SK-N-SH (cell line): ENCODE measurements around the gene ADAMTS2. TPM values are rescaled to one million over a fixed set of nuclear protein-coding genes. Genes with fewer than 3 reads are reported as not detected.

Experiments used
- CTCF ChIA-PET: fragments of 300-600, 350-600 bp; formaldehyde crosslinking; extraction: SDS; loops from one replicate; lab custom pipeline; 2021; lab: Yijun Ruan, JAX
- POLR2A ChIA-PET: fragments of 350-600 bp; sonication (Branson Sonifier 250); formaldehyde crosslinking; extraction: SDS; loops from one replicate; lab custom pipeline; 2020; ENCODE audit warnings: antibody characterized with exemption, inconsistent platforms; lab: Yijun Ruan, JAX
- DNase-seq: peaks from one replicate; pipeline ENCODE4 v3.0.0; 2012
- H2AFZ ChIP-seq: fragments of 200-600 bp; sonication (generic); 2 replicates; pipeline ENCODE4 v1.8.1; 2016; ENCODE audit warnings: antibody characterized with exemption, mild to moderate bottlenecking, low read depth
- H3F3A ChIP-seq: fragments of 200-600 bp; sonication (generic); replicated peaks from 2 replicates; pipeline ENCODE3; 2016; ENCODE audit warnings: antibody characterized with exemption, mild to moderate bottlenecking; ENCODE audit not compliant: insufficient read depth
- H3K27ac ChIP-seq, 2 experiments: fragments of 200-500 bp in 1 of 2; fragments of 200-600 bp in 1 of 2; sonication (Bioruptor generic) in 1 of 2; sonication (generic), shearing (Covaris generic) in 1 of 2; 2 replicates each; pipeline versions ENCODE4 v1.5.1 to v1.6.1; 2014 to 2016; ENCODE audit warnings: low read depth in 2 of 2, inconsistent platforms in 1 of 2, low read length in 1 of 2, mild to moderate bottlenecking in 1 of 2, mixed read lengths in 1 of 2
- H3K27me3 ChIP-seq: fragments of 200-600 bp; sonication (generic), shearing (Covaris generic); 2 replicates; pipeline ENCODE4 v1.6.1; 2016; ENCODE audit warnings: mixed run types; ENCODE audit not compliant: insufficient read depth
- H3K36me3 ChIP-seq, 2 experiments: fragments of 200-500 bp in 1 of 2; fragments of 200-600 bp in 1 of 2; sonication (Bioruptor generic) in 1 of 2; sonication (generic) in 1 of 2; replicated peaks in 1 of 2; 2 replicates each; pipeline versions ENCODE3 to v1.5.1; 2014 to 2016; ENCODE audit warnings: low read length in 1 of 2, mild to moderate bottlenecking in 1 of 2; ENCODE audit not compliant: insufficient read depth in 2 of 2, control insufficient read depth in 1 of 2
- H3K4me1 ChIP-seq, 2 experiments: fragments of 200-500 bp in 1 of 2; fragments of 200-600 bp in 1 of 2; sonication (Bioruptor generic) in 1 of 2; sonication (generic), shearing (Covaris generic) in 1 of 2; 2 replicates each; pipeline versions ENCODE4 v1.5.1 to v1.6.1; 2014 to 2016; ENCODE audit warnings: low read depth in 1 of 2, low read length in 1 of 2, mixed run types in 1 of 2; ENCODE audit not compliant: insufficient read depth in 2 of 2, control insufficient read depth in 1 of 2
- H3K4me2 ChIP-seq: fragments of 200-600 bp; sonication (generic), shearing (Covaris generic); 2 replicates; pipeline ENCODE4 v1.6.1; 2017; ENCODE audit warnings: mixed run types
- H3K4me3 ChIP-seq, 2 experiments: fragments of 200-500 bp in 1 of 2; fragments of 200-600 bp in 1 of 2; sonication (Bioruptor generic) in 1 of 2; sonication (generic), shearing (Covaris generic) in 1 of 2; 2 replicates each; pipeline versions ENCODE4 v1.5.1 to v1.8.1; 2014 to 2016; ENCODE audit warnings: low read depth in 2 of 2, inconsistent platforms in 1 of 2, low read length in 1 of 2, mild to moderate bottlenecking in 1 of 2, mixed read lengths in 1 of 2, moderate library complexity in 1 of 2
- H3K79me2 ChIP-seq: fragments of 200-600 bp; sonication (generic); 2 replicates; pipeline ENCODE4 v1.8.1; 2017; ENCODE audit warnings: mild to moderate bottlenecking; ENCODE audit not compliant: insufficient read depth
- H3K9ac ChIP-seq: fragments of 200-600 bp; sonication (generic); 2 replicates; pipeline ENCODE4 v1.6.1; 2017; ENCODE audit warnings: mixed run types
- H3K9me2 ChIP-seq: fragments of 200-600 bp; sonication (generic); 2 replicates; pipeline ENCODE4 v1.6.1; 2017; ENCODE audit warnings: mixed run types
- H3K9me3 ChIP-seq: fragments of 200-600 bp; sonication (generic); 2 replicates; pipeline ENCODE4 v1.6.1; 2017; ENCODE audit warnings: mixed run types, mild to moderate bottlenecking, moderate library complexity
- H4K20me1 ChIP-seq: fragments of 200-600 bp; sonication (generic); 2 replicates; pipeline ENCODE4 v1.6.1; 2017; ENCODE audit warnings: mild to moderate bottlenecking, mixed run types; ENCODE audit not compliant: insufficient read depth
- FOXJ3 ChIP-seq: sonication (generic); formaldehyde crosslinking; IDR thresholded peaks from 2 replicates; pipeline ENCODE4 v1.5.1; 2020; ENCODE audit warnings: mild to moderate bottlenecking, missing genetic modification reagents
- JUND ChIP-seq: IDR thresholded peaks from 2 replicates; pipeline ENCODE4 v1.4.0; 2012
- MEF2A ChIP-seq: IDR thresholded peaks from 2 replicates; pipeline ENCODE4 v1.4.0; 2012; ENCODE audit warnings: low read depth, borderline replicate concordance
- MXI1 ChIP-seq: IDR thresholded peaks from 2 replicates; pipeline ENCODE4 v1.6.1; 2012; ENCODE audit warnings: mild to moderate bottlenecking, low read depth, low read length, improper control_type of control experiment
- NFIC ChIP-seq: IDR thresholded peaks from 2 replicates; pipeline ENCODE4 v1.4.0; 2012; ENCODE audit warnings: borderline replicate concordance
- POLR2AphosphoS5 ChIP-seq: IDR thresholded peaks from 2 replicates; pipeline ENCODE4 v1.6.1; 2012; ENCODE audit warnings: low read depth, low read length
- RAD21 ChIP-seq: IDR thresholded peaks from 2 replicates; pipeline ENCODE4 v1.6.1; 2012; ENCODE audit warnings: mild to moderate bottlenecking, low read length
- RCOR1 ChIP-seq: fragments of 150-350 bp; IDR thresholded peaks from 2 replicates; pipeline ENCODE4 v1.6.1; 2017; ENCODE audit warnings: antibody characterized with exemption, low read length
- RFX5 ChIP-seq: IDR thresholded peaks from 2 replicates; pipeline ENCODE4 v1.6.1; 2012; ENCODE audit warnings: mild to moderate bottlenecking, improper control_type of control experiment, low read length
- RXRA ChIP-seq: IDR thresholded peaks from 2 replicates; pipeline ENCODE4 v1.4.0; 2012; ENCODE audit warnings: low read depth, mild to moderate bottlenecking, borderline replicate concordance
- SMC3 ChIP-seq: IDR thresholded peaks from 2 replicates; pipeline ENCODE4 v1.6.1; 2012; ENCODE audit warnings: low read depth, low read length, improper control_type of control experiment
- TCF12 ChIP-seq: IDR thresholded peaks from 2 replicates; pipeline ENCODE4 v1.4.0; 2012
- TEAD4 ChIP-seq: IDR thresholded peaks from 2 replicates; pipeline ENCODE4 v1.4.0; 2012; ENCODE audit warnings: mild to moderate bottlenecking, borderline replicate concordance; ENCODE audit not compliant: insufficient read depth
- YY1 ChIP-seq: IDR thresholded peaks from 2 replicates; pipeline ENCODE4 v1.4.0; 2012; ENCODE audit warnings: low read depth, mild to moderate bottlenecking
- WGBS: methylation state at CpG from one replicate; pipeline ENCODE4 v1.1.6; 2017; ENCODE audit warnings: low lambda C conversion rate; 5-methylcytosine and 5-hydroxymethylcytosine counted together
- polyA plus RNA-seq, 3 experiments: library from polyadenylated mRNA; depleted of rRNA; stranded (reverse); fragments of >200 nt; gene quantifications; 2 replicates each; pipeline ENCODE4 v1.2.3, GENCODE V29; 2012
- TF ChIP-seq, protein P1 (sequence below): IDR thresholded peaks from 2 replicates; pipeline ENCODE4 v1.4.0; 2012; ENCODE audit warnings: low read depth, borderline replicate concordance
- TF ChIP-seq, protein P2 (sequence below): fragments of 200-600 bp; sonication (generic); IDR thresholded peaks from 2 replicates; pipeline ENCODE4 v1.6.1; 2017; ENCODE audit warnings: antibody characterized with exemption, mild to moderate bottlenecking, moderate library complexity
- TF ChIP-seq, protein P3 (sequence below): IDR thresholded peaks from 2 replicates; pipeline ENCODE4 v1.4.0; 2012; ENCODE audit warnings: low read depth

ADAMTS2 gene
- polyA plus RNA-seq, 1 of the 3 experiments (the other 2 are of a cell fraction): 0.12 TPM

DNA sequence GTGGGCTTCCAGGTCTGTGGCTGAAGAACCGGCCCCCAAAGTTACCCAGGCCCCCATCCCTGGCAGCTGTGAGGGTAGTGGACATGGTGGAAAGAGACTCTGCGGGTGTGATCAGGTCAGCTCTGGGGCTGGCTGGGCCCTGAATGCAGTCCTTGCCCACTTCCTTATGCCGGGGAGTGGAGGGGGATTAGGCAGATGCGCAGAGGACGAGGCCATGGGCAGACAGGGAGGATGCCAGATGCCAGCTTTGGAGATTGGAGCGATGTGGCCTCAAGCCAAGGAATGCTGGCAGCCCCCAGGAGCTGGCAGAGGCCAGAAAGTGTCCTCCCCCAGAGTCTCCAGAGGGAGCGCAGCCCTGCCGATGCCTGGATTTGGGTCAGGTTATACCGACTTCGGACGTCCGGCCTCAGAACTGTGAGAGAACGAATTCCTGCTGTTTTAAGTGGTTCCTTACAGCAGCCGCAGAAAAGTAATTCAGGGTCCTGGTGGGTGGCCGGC, 69.8 kb downstream of the ADAMTS2 start:
- no peak for DNase-seq
- H3K9me3 ChIP-seq: no peaks in the 10 kb centered on the region
- peaks cover 0 to 92% of the 10 kb centered on the region in 2 experiments; a peak in 1 of 4 replicates for H3K4me1 ChIP-seq
- H4K20me1 ChIP-seq: no peaks in the 10 kb centered on the region
- no peaks in the 10 kb centered on the region for H3K36me3 ChIP-seq
- H2AFZ ChIP-seq: no peak overlapping the region
- WGBS: 61% methylated on average over 9 of the region's 15 CpGs
- TF ChIP-seq YY1: no peak
- TF ChIP-seq, protein P1, sequence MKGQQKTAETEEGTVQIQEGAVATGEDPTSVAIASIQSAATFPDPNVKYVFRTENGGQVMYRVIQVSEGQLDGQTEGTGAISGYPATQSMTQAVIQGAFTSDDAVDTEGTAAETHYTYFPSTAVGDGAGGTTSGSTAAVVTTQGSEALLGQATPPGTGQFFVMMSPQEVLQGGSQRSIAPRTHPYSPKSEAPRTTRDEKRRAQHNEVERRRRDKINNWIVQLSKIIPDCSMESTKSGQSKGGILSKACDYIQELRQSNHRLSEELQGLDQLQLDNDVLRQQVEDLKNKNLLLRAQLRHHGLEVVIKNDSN: no peak
- TF ChIP-seq POLR2AphosphoS5: no peak
- no peak for TF ChIP-seq TEAD4
- TF ChIP-seq RXRA: no peak
- no peak for TF ChIP-seq SMC3
- TF ChIP-seq, protein P2, sequence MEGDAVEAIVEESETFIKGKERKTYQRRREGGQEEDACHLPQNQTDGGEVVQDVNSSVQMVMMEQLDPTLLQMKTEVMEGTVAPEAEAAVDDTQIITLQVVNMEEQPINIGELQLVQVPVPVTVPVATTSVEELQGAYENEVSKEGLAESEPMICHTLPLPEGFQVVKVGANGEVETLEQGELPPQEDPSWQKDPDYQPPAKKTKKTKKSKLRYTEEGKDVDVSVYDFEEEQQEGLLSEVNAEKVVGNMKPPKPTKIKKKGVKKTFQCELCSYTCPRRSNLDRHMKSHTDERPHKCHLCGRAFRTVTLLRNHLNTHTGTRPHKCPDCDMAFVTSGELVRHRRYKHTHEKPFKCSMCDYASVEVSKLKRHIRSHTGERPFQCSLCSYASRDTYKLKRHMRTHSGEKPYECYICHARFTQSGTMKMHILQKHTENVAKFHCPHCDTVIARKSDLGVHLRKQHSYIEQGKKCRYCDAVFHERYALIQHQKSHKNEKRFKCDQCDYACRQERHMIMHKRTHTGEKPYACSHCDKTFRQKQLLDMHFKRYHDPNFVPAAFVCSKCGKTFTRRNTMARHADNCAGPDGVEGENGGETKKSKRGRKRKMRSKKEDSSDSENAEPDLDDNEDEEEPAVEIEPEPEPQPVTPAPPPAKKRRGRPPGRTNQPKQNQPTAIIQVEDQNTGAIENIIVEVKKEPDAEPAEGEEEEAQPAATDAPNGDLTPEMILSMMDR: no peak
- TF ChIP-seq, protein P3, sequence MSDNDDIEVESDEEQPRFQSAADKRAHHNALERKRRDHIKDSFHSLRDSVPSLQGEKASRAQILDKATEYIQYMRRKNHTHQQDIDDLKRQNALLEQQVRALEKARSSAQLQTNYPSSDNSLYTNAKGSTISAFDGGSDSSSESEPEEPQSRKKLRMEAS: no peak
- TF ChIP-seq TCF12: no peak
- no peak for TF ChIP-seq NFIC
- TF ChIP-seq FOXJ3 (CRISPR knock-in tag): no peak
- TF ChIP-seq RCOR1: no peak
- no peak for TF ChIP-seq JUND
- no peak for TF ChIP-seq RFX5
- H3K79me2 ChIP-seq: no peaks in the 10 kb centered on the region
- H3F3A ChIP-seq: no peaks in the 10 kb centered on the region
- ChIA-PET POLR2A (no interaction called here), CTCF (interaction anchor here (1.3 to 3.0 kb wide), 4 partner anchors 14 to 68 kb away, joined by 3 to 15 read pairs (median 6); no protein-coding TSS in a partner anchor)
- H3K27me3 ChIP-seq: no peaks in the 10 kb centered on the region
- no peak overlapping the region for H3K4me3 ChIP-seq
- no peak overlapping the region for H3K9ac ChIP-seq
- H3K4me2 ChIP-seq: no peak overlapping the region
- H3K9me2 ChIP-seq: no peaks in the 10 kb centered on the region
- H3K27ac ChIP-seq: peak overlapping the region in 1 of 2 experiments; percentile 75; a peak in 1 of 4 replicates

DNA sequence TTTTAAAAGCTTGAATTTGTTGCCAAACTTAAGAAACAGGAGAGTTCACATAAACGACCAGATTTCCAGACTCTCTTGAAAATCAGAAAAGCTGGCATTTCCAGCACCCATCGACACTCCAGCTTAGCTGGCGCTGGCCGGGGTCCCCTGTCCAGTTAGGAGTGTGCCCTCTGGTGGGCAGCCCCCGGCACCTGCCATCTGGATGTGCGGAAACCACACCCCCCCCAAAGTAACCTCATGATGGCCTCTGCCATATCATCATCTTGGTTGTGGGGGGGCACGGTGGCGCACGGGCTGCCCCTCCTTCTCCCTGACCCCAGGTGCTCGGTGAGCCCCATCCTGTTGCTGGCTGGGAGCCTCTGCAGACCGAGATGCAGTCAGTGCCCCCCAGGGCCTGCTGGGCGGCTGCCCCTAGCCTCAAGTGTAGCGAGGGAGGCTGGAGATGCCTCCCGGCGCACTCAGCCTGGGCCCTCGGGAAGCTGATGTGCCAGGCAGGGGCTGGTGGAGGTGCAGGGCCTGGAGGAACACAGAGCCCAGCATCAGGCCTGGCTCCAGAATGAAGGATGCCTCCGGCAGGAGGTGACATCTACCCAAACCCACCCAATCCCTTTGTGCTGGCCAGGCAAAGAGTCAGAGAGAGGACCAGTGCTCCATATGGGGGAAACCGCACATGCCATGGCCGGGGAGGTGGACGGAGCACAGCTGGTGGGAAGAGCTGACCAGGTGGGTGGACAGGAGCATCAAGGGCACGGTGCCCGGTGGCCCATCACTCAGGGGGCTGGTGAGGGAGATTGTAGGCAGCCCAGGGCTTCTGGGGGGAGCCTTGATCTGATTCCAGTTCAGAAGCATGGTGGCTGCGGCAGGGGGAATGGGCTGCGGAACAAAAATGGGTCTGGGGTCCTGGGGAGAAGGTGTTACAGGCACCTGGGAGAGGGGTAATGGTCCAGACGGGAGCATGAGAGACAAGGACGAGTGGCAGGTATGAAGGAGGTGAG, 70.6 kb downstream of the ADAMTS2 start:
- H2AFZ ChIP-seq: no peak overlapping the region
- no peaks in the 10 kb centered on the region for H3K9me2 ChIP-seq
- H3K36me3 ChIP-seq: no peaks in the 10 kb centered on the region
- no peaks in the 10 kb centered on the region for H4K20me1 ChIP-seq
- H3K4me1 ChIP-seq: peaks cover 0 to 93% of the 10 kb centered on the region in 2 experiments; a peak in 1 of 4 replicates
- peak overlapping the region in 1 of 2 experiments; percentile 75; a peak in 1 of 4 replicates for H3K27ac ChIP-seq
- no peak overlapping the region for H3K4me3 ChIP-seq
- H3K9me3 ChIP-seq: no peaks in the 10 kb centered on the region
- TF ChIP-seq SMC3 (peak; percentile 14; the same call in 1 of the 2 replicates), TEAD4 (no peak), POLR2AphosphoS5 (no peak), RAD21 (peak; percentile 37; the same call in 1 of the 2 replicates), MXI1 (no peak), MEF2A (no peak)
- TF ChIP-seq, protein P1: no peak
- TF ChIP-seq, protein P2: no peak
- TF ChIP-seq, all 33 proteins: peak for 2
- Histone ChIP-seq H3K79me2 (no peaks in the 10 kb centered on the region), H3K4me2 (no peak overlapping the region), H3F3A (no peaks in the 10 kb centered on the region), H3K27me3 (no peaks in the 10 kb centered on the region), H3K9ac (no peak overlapping the region)
- CTCF ChIA-PET: interaction anchor here (0.5 to 3.0 kb wide), 19 partner anchors 9 to 219 kb away, joined by 3 to 15 read pairs (median 3); no protein-coding TSS in a partner anchor
- 54% methylated on average over 16 of the region's 26 CpGs for WGBS
- DNase-seq: peak; percentile 70
- POLR2A ChIA-PET: no interaction called here
